Measurements from ENCODE around the gene SERPINH1.

- TF ChIP-seq YY1 (IDR thresholded peaks at IDR 0.05; ENCODE audit: insufficient read depth, insufficient read length) = no peak
- no peak for TF ChIP-seq ZNF274 (IDR thresholded peaks at IDR 0.05; ENCODE audit: low read depth, low read length)
- no peak for TF ChIP-seq SUZ12 (IDR thresholded peaks at IDR 0.05; ENCODE audit: extremely low read depth, insufficient read depth, insufficient read length)
These were observed 7.6 kb upstream of the SERPINH1 start for GRCh38 chr11:75554258-75555022.
